ENCODE results near the gene LRRC38.

DNA sequence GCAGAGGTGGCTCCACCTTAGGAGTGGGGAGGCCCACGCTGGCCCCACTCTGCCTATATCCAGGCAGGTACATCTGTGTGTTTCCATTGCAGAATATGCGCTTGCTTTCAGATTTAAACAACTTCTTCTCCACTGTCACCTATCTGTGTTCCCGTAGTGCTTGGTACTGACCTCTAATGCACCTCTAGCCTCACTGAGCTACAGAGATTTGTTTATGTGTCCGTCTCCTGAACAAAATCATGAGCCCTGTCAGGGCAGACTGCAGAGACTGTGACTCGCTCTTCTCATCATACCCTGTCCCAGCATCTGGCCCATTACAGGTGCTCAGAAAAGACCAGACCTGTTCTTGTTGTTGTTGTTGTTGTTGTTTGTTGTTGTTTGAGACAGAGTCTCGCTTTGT lies 14.5 kb upstream of the LRRC38 start:
- no peak for TF ChIP-seq POLR2A (IDR thresholded peaks at IDR 0.05)
- TF ChIP-seq, protein P1, sequence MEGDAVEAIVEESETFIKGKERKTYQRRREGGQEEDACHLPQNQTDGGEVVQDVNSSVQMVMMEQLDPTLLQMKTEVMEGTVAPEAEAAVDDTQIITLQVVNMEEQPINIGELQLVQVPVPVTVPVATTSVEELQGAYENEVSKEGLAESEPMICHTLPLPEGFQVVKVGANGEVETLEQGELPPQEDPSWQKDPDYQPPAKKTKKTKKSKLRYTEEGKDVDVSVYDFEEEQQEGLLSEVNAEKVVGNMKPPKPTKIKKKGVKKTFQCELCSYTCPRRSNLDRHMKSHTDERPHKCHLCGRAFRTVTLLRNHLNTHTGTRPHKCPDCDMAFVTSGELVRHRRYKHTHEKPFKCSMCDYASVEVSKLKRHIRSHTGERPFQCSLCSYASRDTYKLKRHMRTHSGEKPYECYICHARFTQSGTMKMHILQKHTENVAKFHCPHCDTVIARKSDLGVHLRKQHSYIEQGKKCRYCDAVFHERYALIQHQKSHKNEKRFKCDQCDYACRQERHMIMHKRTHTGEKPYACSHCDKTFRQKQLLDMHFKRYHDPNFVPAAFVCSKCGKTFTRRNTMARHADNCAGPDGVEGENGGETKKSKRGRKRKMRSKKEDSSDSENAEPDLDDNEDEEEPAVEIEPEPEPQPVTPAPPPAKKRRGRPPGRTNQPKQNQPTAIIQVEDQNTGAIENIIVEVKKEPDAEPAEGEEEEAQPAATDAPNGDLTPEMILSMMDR (IDR thresholded peaks at IDR 0.05) = no peak

All from ovary (tissue), 3 donors.